SU-DHL-6 (cell line): ENCODE measurements around the gene TTYH1.

Experiments
- H2AFZ ChIP-seq: fragments of 200-600 bp; sonication (generic); 2 replicates; pipeline ENCODE4 v1.6.1; 2014; ENCODE audit warnings: low read depth, mild to moderate bottlenecking, moderate library complexity, mixed read lengths, antibody characterized with exemption, low read length; ENCODE audit not compliant: severe bottlenecking
- H3F3A ChIP-seq: fragments of 200-600 bp; shearing (Covaris generic); 2 replicates; pipeline ENCODE4 v1.6.0; 2016; ENCODE audit warnings: antibody characterized with exemption, mild to moderate bottlenecking; ENCODE audit not compliant: insufficient read depth
- H3K27ac ChIP-seq: fragments of 200-600 bp; sonication (generic); 2 replicates; pipeline ENCODE4 v1.5.1; 2016; ENCODE audit warnings: low read depth, mild to moderate bottlenecking, low read length, moderate library complexity, mixed read lengths
- H3K27me3 ChIP-seq: fragments of 200-600 bp; sonication (generic), shearing (Covaris generic); 2 replicates; pipeline ENCODE4 v1.6.0; 2014; ENCODE audit warnings: mild to moderate bottlenecking, low read length
- H3K36me3 ChIP-seq: fragments of 200-600 bp; sonication (generic); 2 replicates; pipeline ENCODE4 v1.6.1; 2014; ENCODE audit warnings: mild to moderate bottlenecking, low read length, mixed read lengths
- H3K4me2 ChIP-seq: fragments of 300-600, 200-600 bp; shearing (Covaris generic), sonication (generic); 2 replicates; pipeline ENCODE4 v1.6.0; 2014; ENCODE audit warnings: low read length, low read depth, mild to moderate bottlenecking; ENCODE audit not compliant: poor library complexity, severe bottlenecking
- H3K4me3 ChIP-seq: fragments of 200-600 bp; sonication (generic); 2 replicates; pipeline ENCODE4 v1.5.1; 2014; ENCODE audit warnings: antibody characterized with exemption, low read length, mild to moderate bottlenecking, mixed read lengths; ENCODE audit not compliant: insufficient read depth, poor library complexity, severe bottlenecking
- H3K79me2 ChIP-seq: fragments of 200-600 bp; sonication (generic); 2 replicates; pipeline ENCODE4 v1.6.1; 2014; ENCODE audit warnings: mild to moderate bottlenecking, low read length, moderate library complexity; ENCODE audit not compliant: insufficient read depth
- H3K9ac ChIP-seq: fragments of 200-600 bp; sonication (generic); 2 replicates; pipeline ENCODE4 v1.7.0; 2014; ENCODE audit warnings: mild to moderate bottlenecking, low read length
- H3K9me2 ChIP-seq: fragments of 200-600 bp; sonication (generic); replicated peaks from 2 replicates; pipeline ENCODE4 v1.6.1; 2014; ENCODE audit warnings: low read length; ENCODE audit not compliant: insufficient read depth
- H3K9me3 ChIP-seq: fragments of 200-600 bp; sonication (generic); 2 replicates; pipeline ENCODE4 v1.6.1; 2014; ENCODE audit warnings: low read length, mixed read lengths; ENCODE audit not compliant: insufficient read depth
- H4K20me1 ChIP-seq: fragments of 200-600 bp; sonication (generic); 2 replicates; pipeline ENCODE4 v1.6.1; 2014; ENCODE audit warnings: low read depth, mild to moderate bottlenecking, antibody characterized with exemption, low read length, moderate library complexity, mixed read lengths
- CTCF ChIP-seq: fragments of 200-600 bp; sonication (generic); IDR thresholded peaks from one replicate; pipeline ENCODE4 v1.5.1; 2017; ENCODE audit warnings: antibody characterized with exemption, mild to moderate bottlenecking, low read length, moderate library complexity; ENCODE audit not compliant: insufficient read depth, poor library complexity, severe bottlenecking
- EZH2phosphoT487 ChIP-seq: fragments of 200-600 bp; sonication (generic), shearing (Covaris generic); conservative IDR thresholded peaks from 2 replicates; pipeline ENCODE4 v1.6.1; 2018; ENCODE audit warnings: mild to moderate bottlenecking, antibody characterized with exemption, low read length, moderate library complexity, mixed read lengths

The TTYH1 gene

GRCh38 chr19:54427586-54427985, 12.3 kb downstream of the TTYH1 start:
- Histone ChIP-seq H2AFZ (no peak overlapping the region), H3K27ac (no peak overlapping the region), H3F3A (no peaks in the 10 kb centered on the region), H4K20me1 (no peaks in the 10 kb centered on the region), H3K9me2 (no peaks in the 10 kb centered on the region), H3K4me2 (no peak overlapping the region), H3K36me3 (no peaks in the 10 kb centered on the region), H3K4me3 (no peak overlapping the region), H3K27me3 (no peaks in the 10 kb centered on the region), H3K79me2 (no peaks in the 10 kb centered on the region), H3K9ac (no peak overlapping the region), H3K9me3 (no peaks in the 10 kb centered on the region)
- no peak for TF ChIP-seq CTCF
- no peak for TF ChIP-seq EZH2phosphoT487

- H2AFZ ChIP-seq, result no peak overlapping the region
- no peak overlapping the region for H3K4me3 ChIP-seq
- H3K27me3 ChIP-seq, result no peaks in the 10 kb centered on the region
- H3K9ac ChIP-seq, result no peak overlapping the region
- H3K4me2 ChIP-seq, result no peak overlapping the region
- H3K27ac ChIP-seq, result no peak overlapping the region
- no peaks in the 10 kb centered on the region for H3K79me2 ChIP-seq
- no peaks in the 10 kb centered on the region for H4K20me1 ChIP-seq
- H3F3A ChIP-seq, result no peaks in the 10 kb centered on the region
- H3K9me2 ChIP-seq, result no peaks in the 10 kb centered on the region
- TF ChIP-seq EZH2phosphoT487, result no peak
- no peak for TF ChIP-seq CTCF
- no peaks in the 10 kb centered on the region for H3K36me3 ChIP-seq
- no peaks in the 10 kb centered on the region for H3K9me3 ChIP-seq
These were observed 13.3 kb downstream of the TTYH1 start for GRCh38 chr19:54428323-54429175.

- no peaks in the 10 kb centered on the region for H3K27me3 ChIP-seq
- H4K20me1 ChIP-seq, result no peaks in the 10 kb centered on the region
- no peak overlapping the region for H3K4me2 ChIP-seq
- no peak overlapping the region for H3K4me3 ChIP-seq
- no peak overlapping the region for H2AFZ ChIP-seq
- no peaks in the 10 kb centered on the region for H3F3A ChIP-seq
- no peak overlapping the region for H3K9ac ChIP-seq
- no peaks in the 10 kb centered on the region for H3K9me3 ChIP-seq
- no peaks in the 10 kb centered on the region for H3K36me3 ChIP-seq
- H3K9me2 ChIP-seq, result no peaks in the 10 kb centered on the region
- no peak overlapping the region for H3K27ac ChIP-seq
- no peak for TF ChIP-seq EZH2phosphoT487
- no peak for TF ChIP-seq CTCF
- H3K79me2 ChIP-seq, result no peaks in the 10 kb centered on the region
These were observed 13.9 kb downstream of the TTYH1 start for GRCh38 chr19:54429176-54429495.
